PC-9 (cell line): ENCODE data around the gene BCKDK.

ENCODE experiments used
- EZH2 ChIP-seq: fragments of 200-600 bp; sonication (generic); IDR thresholded peaks from 2 replicates; pipeline ENCODE4 v1.8.0; 2017; ENCODE audit warnings: antibody characterized with exemption, low read depth
- TF ChIP-seq, protein P1 (sequence below): fragments of 200-600 bp; sonication (generic); conservative IDR thresholded peaks from 2 replicates; pipeline ENCODE4 v1.6.1; 2017; ENCODE audit warnings: mixed run types, antibody characterized with exemption, mild to moderate bottlenecking, moderate library complexity

GRCh38 chr16:31105677-31106213 is 2.4 kb upstream of the BCKDK start:
- TF ChIP-seq, protein P1, sequence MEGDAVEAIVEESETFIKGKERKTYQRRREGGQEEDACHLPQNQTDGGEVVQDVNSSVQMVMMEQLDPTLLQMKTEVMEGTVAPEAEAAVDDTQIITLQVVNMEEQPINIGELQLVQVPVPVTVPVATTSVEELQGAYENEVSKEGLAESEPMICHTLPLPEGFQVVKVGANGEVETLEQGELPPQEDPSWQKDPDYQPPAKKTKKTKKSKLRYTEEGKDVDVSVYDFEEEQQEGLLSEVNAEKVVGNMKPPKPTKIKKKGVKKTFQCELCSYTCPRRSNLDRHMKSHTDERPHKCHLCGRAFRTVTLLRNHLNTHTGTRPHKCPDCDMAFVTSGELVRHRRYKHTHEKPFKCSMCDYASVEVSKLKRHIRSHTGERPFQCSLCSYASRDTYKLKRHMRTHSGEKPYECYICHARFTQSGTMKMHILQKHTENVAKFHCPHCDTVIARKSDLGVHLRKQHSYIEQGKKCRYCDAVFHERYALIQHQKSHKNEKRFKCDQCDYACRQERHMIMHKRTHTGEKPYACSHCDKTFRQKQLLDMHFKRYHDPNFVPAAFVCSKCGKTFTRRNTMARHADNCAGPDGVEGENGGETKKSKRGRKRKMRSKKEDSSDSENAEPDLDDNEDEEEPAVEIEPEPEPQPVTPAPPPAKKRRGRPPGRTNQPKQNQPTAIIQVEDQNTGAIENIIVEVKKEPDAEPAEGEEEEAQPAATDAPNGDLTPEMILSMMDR, result peak; percentile 87
- TF ChIP-seq EZH2, result no peak
